Upper lobe of left lung (tissue), 4 donors: Measurements from ENCODE around the gene ZNF839.

Experiments used
- CTCF ChIP-seq, 6 experiments: fragments of 450-650 bp in 4 of 6; fragments of 200-600 bp in 2 of 6; sonication (generic) in 2 of 6; IDR thresholded peaks; one replicate each; pipeline ENCODE4 v1.5.1; 2016 to 2019; ENCODE audit warnings: antibody characterized with exemption in 6 of 6
- EP300 ChIP-seq, 4 donors: sonication (generic); formaldehyde crosslinking; IDR thresholded peaks; one replicate each; pipeline ENCODE4 v1.5.1; 2017; ENCODE audit warnings: antibody characterized with exemption in 4 of 4, control low read depth in 2 of 4
- POLR2A ChIP-seq, 4 donors: fragments of 450-650 bp; IDR thresholded peaks; one replicate each; pipeline ENCODE4 v1.5.1; 2016 to 2017; ENCODE audit warnings: antibody characterized with exemption in 4 of 4, mild to moderate bottlenecking in 2 of 4

- TF ChIP-seq EP300 (IDR thresholded peaks at IDR 0.05) (no peak), CTCF (IDR thresholded peaks at IDR 0.05) (no peak), POLR2A (IDR thresholded peaks at IDR 0.05) (no peak)
Measured at GRCh38 chr14:102359341-102359740, 39.8 kb downstream of the ZNF839 start.
